SK-MEL-5 (cell line): Measurements from ENCODE around the gene SLC37A3. TPM values are rescaled to one million over a fixed set of nuclear protein-coding genes. Genes with fewer than 3 reads are reported as not detected.
A peak's percentile ranks its signal among the peaks of the same experiment; 100 is the strongest.
"Not testable (repeated sequence)": the region's sequence is repeated elsewhere in the genome, so short reads cannot be mapped to it uniquely, and the experiment has no call there.

Source experiments
- DNase-seq: peaks from one replicate; pipeline ENCODE4 v3.0.0-alpha.2; 2016; ENCODE audit warnings: low read depth, low spot score
- in situ Hi-C: cut with HindIII; loops from 2 replicates; pipeline ENCODE4 v1.10.0; 2016; ENCODE audit warnings: low sequenced_read_pairs, high pct_unique_total_duplicates, low pct_unique_long_range_greater_than_20kb
- total RNA-seq: library from RNA; depleted of rRNA; stranded (reverse); fragments of >200 nt; shearing (Covaris generic); gene quantifications from 2 replicates; pipeline ENCODE4 v1.2.3, GENCODE V29; 2014

SLC37A3 gene
- total RNA-seq, 1 experiment from 2014 or later, result 77.6 TPM

- DNase-seq, result peak; percentile 76
- in situ Hi-C loops, result no loop called here
Measured at GRCh38 chr7:140326116-140326928, 72.0 kb downstream of the SLC37A3 start.

GRCh38 chr7:140325600-140325999 is 72.7 kb downstream of the SLC37A3 start:
- no peak for DNase-seq
- in situ Hi-C loops, result no loop called here

- no peak for DNase-seq
- in situ Hi-C loops, result no loop called here
Measured at GRCh38 chr7:140324714-140325113, 73.6 kb downstream of the SLC37A3 start.

- in situ Hi-C loops, result no loop called here
- DNase-seq, result no peak
Measured at GRCh38 chr7:140322759-140323158, 75.6 kb downstream of the SLC37A3 start.

- in situ Hi-C loops, DNase-seq: not testable (repeated sequence)
Measured at GRCh38 chr7:140320078-140320477, 78.3 kb downstream of the SLC37A3 start.

- in situ Hi-C loops, result no loop called here
- no peak for DNase-seq
Measured at GRCh38 chr7:140317999-140318398, 80.3 kb downstream of the SLC37A3 start.

- DNase-seq, result no peak
- in situ Hi-C loops, result no loop called here
Measured at GRCh38 chr7:140317597-140317996, 80.7 kb downstream of the SLC37A3 start.

- in situ Hi-C loops, result no loop called here
- peak; percentile 33 for DNase-seq
Measured at GRCh38 chr7:140316165-140316661, 82.1 kb downstream of the SLC37A3 start.

- in situ Hi-C loops, result no loop called here
Measured at GRCh38 chr7:140315498-140316164, 82.7 kb downstream of the SLC37A3 start.

GRCh38 chr7:140314573-140315480 is 83.5 kb downstream of the SLC37A3 start:
- in situ Hi-C loops, result no loop called here
- no peak for DNase-seq

More at GRCh38 chr7:140315498-140316164, 82.7 kb downstream of the SLC37A3 start:
- DNase-seq, result no peak

GRCh38 chr7:140312141-140312846 is 86.0 kb downstream of the SLC37A3 start:
- in situ Hi-C loops, result no loop called here
- DNase-seq, result no peak

- in situ Hi-C loops, result not testable (repeated sequence)
Measured at GRCh38 chr7:140311128-140311527, 87.2 kb downstream of the SLC37A3 start.

GRCh38 chr7:140310337-140311002 is 87.9 kb downstream of the SLC37A3 start:
- in situ Hi-C loops, result no loop called here
- DNase-seq, result no peak

More at GRCh38 chr7:140311128-140311527, 87.2 kb downstream of the SLC37A3 start:
- DNase-seq, result not testable (repeated sequence)

- DNase-seq, result no peak
- in situ Hi-C loops, result no loop called here
Measured at GRCh38 chr7:140308060-140308459, 90.3 kb downstream of the SLC37A3 start.

GRCh38 chr7:140304191-140304799 is 94.0 kb downstream of the SLC37A3 start:
- DNase-seq, result peak; percentile 74
- in situ Hi-C loops, result no loop called here
